Endothelial cell of hepatic sinusoid (primary cell): ENCODE data around the gene GTF3C2.
"Not testable (repeated sequence)": the region's sequence is repeated elsewhere in the genome, so short reads cannot be mapped to it uniquely, and the experiment has no call there.

Experiments
- in situ Hi-C: cut with HindIII; loops from 2 replicates; pipeline ENCODE4 v1.10.0; 2017; ENCODE audit warnings: low sequenced_read_pairs

GTF3C2 gene

GRCh38 chr2:27372937-27373336 lies 16.4 kb upstream of the GTF3C2 start:
- in situ Hi-C loops, result no loop called here

DNA sequence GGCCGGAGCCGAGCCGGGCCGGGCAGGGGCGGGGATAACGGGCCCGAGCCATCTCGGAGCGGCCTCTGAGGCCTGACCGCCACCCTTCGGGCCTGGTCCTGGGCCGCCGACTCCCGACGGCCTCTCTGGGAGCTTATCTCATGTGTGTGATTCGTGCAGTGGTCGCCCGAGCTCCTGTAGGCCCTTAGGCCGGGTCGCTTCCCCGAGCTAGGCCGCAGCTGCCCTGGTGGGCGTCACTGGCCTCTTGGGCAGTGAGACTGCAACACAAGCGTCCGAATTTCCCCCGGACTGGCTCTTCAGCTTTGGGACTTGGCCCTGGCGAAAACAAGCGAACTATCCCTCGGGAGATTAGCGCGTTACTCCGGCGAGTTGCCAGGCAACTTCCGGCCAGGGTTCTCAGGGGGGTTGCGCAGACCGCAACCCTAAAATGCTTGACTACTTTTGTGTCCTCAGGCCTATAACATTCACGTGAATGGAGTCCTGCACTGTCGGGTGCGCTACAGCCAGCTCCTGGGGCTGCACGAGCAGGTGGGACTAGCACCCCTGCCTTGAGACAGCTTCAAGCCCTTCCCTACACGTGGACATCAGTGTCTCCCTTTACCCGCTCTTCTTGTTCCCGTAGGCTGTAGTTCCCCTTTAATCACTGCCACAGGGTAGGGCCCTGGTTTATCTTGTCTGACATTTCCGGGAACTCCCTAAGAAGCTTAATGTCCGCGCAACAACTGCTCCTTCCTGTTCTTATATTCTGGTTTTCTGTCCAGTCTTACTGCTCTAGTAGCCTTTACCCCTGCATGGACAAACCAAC lies 14.5 kb upstream of the GTF3C2 start:
- in situ Hi-C loops, result no loop called here

GRCh38 chr2:27370026-27370815 lies 13.7 kb upstream of the GTF3C2 start, which contains the start of the genes EIF2B4 and SNX17:
EIF2B4 (minus strand) TSS chr2:27370338; CDS start chr2:27370314, 24 bp downstream.
SNX17 (plus strand) TSS chr2:27370616; CDS start chr2:27370744, 128 bp downstream.
- in situ Hi-C loops, result no loop called here

DNA sequence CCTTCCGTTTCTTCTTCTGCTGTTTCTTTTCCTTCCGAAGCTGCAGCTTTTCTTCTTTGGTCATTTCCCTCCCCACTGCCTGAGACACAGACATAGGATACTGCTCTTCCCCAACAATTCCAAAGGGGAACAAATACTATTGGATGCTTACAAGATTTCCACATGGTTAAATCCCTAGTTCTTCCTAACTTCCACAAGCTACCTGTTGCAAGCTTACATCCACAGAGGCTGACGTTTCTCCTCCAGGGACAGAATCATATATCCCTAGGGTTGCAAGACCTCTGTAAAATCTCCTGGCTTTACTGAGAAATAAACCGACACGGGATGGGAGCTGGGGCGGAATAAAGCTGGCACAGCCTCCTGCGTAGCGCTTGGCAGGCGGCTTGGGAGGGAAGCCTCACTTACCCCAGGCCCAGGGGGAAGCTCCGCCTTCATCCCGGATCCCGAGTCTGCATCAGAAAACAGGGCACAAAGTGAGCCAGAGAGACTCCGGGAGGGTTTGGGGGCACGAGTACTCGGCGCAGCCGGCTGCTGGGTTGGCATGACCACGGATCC lies 13.0 kb upstream of the GTF3C2 start:
- in situ Hi-C loops, result no loop called here

DNA sequence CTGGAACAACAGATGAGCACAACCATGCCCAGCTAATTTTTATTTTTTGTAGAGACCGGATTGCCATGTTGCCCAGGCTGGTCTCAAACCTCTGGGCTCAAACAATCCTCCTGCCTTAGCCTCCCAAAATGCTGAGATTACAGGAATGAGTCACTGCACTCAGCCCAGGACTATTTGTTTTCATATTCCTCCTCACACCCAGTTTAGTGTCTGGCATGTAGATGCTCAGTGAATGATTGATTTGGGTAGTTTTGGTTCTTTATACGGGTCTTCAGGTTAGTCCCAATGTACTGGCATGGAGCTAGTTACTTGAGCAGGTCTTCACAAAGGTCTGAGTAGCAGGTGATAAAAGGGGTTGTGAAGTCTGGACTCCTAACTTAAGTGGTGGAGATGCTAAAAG lies 7.4 kb upstream of the GTF3C2 start:
- in situ Hi-C loops, result no loop called here

GRCh38 chr2:27362678-27363420 lies 6.3 kb upstream of the GTF3C2 start:
- in situ Hi-C loops, result no loop called here

DNA sequence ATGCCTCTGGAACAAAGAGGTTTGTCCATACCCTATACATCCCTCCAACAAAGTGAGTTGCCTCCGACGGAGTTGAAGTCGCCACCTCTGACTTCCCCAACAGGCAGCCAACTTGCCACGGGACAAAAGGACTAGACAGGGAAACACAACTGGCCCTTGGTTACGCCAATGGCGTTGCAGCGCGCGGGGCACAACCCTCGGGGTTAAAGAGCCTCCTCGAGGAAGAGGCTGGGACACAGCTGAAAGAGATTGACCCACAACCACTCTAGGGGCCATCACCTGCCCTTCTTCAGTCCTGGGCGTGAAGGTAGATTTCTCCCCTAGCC lies 545 bp downstream of the GTF3C2 start:
- in situ Hi-C loops, result no loop called here

- in situ Hi-C loops, result no loop called here
These were observed 2.0 kb downstream of the GTF3C2 start for GRCh38 chr2:27354597-27354927.

GRCh38 chr2:27353762-27354596 lies 2.6 kb downstream of the GTF3C2 start:
- in situ Hi-C loops, result no loop called here

DNA sequence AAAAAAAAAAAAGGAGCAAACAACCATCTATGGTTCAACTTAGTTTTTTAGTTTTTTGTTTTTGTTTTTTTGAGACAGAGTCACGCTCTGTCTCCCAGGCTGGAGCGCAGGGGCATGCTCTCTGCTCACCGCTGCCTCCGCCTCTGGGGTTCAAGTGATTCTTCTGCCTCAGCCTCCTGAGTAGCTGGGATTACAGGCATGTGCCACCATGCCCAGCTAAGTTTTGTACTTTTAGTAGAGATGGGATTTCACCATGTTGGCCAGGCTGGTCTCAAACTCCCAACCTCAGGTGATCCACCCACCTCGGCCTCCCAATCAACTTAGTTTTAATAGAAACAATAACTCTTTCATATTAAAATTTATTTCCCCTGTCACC lies 3.2 kb downstream of the GTF3C2 start:
- in situ Hi-C loops, result not testable (repeated sequence)

- in situ Hi-C loops, result no loop called here
These were observed 4.6 kb downstream of the GTF3C2 start for GRCh38 chr2:27351802-27352598.

DNA sequence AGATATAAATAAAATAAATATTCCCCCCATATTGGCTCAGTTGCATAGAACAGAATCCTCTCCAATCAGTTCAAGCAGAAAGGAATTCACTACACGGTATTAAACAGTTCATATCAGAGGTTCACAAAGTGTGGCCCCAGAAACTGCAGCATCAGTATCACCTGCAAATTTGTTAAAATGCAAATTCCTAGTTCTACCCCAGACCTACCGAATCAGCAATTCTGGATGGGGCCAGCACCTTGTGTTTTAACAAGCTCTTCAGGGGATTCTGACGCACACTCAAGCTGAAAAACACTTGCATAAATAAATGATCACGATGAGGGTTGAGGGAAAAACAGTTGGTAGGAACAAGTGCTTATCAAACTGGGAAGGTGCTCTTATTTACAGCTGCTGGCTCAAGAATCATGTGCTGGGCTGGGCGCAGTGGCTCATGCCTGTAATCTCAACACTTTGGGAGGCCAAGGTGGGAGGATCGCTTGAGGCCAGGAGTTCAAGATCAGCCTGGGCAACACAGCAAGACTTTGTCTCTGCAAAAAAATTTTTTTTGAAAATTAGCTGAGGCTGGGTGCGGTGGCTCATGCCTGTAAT lies 6.4 kb downstream of the GTF3C2 start:
- in situ Hi-C loops, result no loop called here

DNA sequence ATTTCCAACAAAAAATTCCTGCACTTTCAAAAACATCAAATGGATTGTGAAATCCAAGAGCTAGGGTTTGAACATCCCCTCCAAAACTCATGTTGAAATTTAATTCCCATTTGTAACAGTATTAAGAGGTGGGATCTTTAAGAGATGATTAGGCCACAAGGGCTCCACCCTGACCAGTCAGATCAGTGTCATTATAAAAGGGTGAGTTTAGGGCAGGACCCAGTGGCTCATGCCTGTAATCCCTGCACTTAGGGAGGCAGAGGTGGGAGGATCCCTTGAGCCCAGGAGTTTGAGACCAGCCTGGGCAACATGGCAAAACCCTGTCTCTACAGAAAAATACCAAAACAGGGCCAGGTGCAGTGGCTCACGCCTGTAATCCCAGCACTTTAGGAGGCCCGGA lies 8.9 kb downstream of the GTF3C2 start:
- in situ Hi-C loops, result no loop called here

DNA sequence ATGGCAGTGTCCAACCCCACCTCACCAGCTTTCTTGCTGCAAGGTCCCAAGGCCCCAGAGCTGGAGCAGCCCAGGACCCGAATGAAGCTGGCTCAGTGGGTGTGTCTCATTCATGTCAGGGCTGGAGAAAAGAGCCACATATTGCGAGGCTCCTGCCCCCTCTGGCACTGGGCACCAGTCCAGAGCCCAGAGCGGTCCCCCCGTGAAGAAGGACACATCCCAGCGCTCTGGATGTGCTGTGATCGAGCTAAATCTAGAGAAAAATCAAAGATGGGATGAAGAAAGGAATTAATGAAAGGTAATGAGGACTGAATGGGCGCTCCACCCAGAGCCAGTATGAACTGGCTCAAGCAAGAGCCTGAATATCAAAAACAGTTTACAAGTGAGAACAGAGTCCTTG lies 20.4 kb downstream of the GTF3C2 start:
- in situ Hi-C loops, result no loop called here

DNA sequence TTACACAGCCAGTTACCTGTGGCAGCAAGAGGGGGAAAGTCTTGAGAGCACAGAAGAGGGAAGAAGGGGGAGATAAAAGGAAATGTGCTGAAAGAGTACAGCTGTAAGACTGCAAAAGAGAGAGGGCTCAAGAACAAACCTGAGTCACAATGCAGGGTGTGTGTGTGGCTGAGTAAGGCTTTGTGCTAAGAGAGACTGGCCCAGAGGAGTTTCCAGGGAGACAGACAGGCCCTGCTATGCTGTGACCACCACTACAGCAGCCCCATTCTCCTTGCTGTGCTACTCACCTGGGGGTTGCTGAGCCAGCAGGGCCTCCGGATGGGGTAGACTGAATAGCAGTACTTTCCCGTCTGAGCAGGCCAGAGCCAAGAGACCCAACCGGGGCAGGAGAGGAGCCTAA lies 21.3 kb downstream of the GTF3C2 start:
- in situ Hi-C loops, result no loop called here

GRCh38 chr2:27324720-27325119 lies 31.8 kb downstream of the GTF3C2 start:
- in situ Hi-C loops, result no loop called here

DNA sequence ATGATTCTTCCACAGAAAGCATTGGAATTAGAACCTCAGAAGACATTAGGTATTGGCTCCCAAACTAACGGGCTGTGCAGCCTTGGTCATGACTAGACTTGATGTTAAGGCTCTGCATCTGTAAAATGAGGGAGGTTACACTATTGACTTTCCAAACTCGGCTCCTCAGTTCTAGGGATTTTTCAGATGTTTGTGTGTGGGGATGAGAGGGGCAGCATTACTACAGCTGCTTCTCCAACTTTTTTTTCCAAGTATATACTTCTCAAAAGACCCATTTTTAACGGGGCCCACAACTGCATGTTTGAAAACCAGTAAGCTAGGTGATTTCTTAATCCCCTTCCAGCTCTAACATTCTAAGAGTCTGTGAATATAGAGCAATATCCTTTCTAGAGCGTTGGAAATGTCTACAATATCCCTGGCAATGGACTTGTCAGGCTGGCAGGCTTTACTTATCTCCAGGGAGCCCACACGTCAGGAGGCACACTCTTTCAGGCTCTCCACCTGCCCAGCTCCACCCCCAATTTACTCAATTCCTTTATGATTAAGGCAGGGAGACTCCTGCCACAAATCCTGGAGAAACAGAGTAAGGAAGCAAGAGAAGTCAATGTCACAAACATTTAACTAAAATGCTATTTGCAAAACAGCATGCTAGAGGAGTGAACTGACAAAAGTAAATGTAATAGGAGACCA lies 32.8 kb downstream of the GTF3C2 start:
- in situ Hi-C loops, result no loop called here

DNA sequence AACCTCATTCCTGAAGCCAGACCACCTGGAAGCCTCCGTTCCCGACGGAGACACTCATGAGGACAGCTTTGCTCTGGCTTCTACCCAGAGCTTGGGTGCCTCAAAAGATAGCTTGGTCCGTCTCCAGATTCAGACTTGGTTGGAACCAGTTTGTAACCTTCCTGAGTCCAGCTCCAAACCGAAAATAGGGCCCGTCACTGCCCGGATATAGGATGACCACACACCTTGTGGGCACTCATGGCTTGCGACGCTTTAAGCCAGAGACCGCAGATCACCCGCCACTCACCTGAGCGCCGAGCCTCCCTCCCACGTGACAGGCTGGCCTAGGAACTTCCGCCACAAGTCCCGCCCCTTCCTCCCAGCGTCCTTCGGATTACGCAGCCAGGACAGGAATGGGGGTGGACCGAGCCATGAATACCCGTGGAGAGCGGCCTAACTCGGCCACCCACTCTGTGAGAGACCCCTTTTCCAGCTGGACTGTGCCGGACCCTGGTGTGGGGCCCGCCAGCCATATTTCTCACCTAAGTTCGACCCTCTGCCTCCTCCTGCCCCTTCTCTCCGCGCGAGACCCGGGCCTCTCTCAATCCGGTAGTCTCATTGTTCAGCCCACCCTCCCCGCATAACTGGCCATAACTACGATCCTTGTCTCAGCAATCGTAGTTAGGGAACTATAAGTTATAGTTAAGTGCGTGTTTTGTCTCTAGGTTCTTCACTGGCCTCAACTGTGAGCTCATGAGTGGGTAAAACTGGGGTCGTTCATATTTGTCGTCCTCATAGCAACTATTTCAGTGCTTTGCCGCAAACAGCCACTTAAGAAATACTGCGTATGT lies 33.6 kb downstream of the GTF3C2 start, which contains the start of gene MPV17:
TSS of gene MPV17 (minus strand) at position 332 of the 830 bp plus-strand sequence. CDS start 580 bp downstream, outside the sequence.
- in situ Hi-C loops, result no loop called here
